ENCODE data around the gene HS3ST5. TPM values are rescaled to one million over a fixed set of nuclear protein-coding genes. Genes with fewer than 3 reads are reported as not detected.

HS3ST5 gene
- total RNA-seq, 1 donor from 2014 or later: 7.0 TPM

DNA sequence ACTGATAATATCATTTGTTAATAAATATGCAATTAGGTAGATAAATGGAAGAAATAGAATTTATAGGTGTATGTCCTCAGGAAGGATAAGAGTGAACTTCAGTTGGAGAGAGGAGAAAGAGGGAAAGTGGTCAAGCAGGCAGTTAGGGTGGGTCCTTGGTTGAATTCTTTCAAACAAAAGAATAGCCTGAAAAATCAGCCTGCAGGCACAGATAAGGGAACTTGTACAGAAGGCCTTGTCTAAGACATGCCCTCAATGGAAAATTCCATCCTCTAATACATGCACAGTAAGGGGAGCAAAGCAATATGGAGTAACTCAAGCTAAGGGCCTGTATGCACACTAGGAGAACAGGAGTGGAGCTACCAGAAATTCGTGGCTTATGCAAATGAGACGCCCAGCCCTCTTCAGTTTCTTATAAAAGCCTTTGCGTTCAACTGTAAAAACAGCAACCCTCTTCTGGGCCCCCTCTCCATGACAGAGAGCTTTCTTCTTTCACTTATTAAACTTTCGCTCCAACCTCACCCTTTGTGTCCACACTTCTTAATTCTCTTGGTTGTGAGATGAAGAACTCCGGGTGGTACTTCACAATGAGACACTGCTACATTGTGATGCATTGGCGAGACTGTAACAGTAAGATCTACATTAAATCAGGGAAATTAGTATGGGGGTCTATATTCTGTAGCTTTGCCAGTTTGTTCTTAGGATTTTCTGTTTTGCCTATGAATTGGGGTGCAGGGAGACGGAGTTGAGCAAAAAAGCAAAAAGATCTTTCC is 147.0 kb downstream of the HS3ST5 start:
- no peak for DNase-seq (ENCODE audit: low spot score)

- no peak for DNase-seq (ENCODE audit: low spot score)
Observed at GRCh38 chr6:114195027-114195365, 147.8 kb downstream of the HS3ST5 start.

- DNase-seq (ENCODE audit: low spot score): no peak
Observed at GRCh38 chr6:114194362-114195026, 148.3 kb downstream of the HS3ST5 start.

- DNase-seq (ENCODE audit: low spot score): no peak
Observed at GRCh38 chr6:114187563-114187962, 155.3 kb downstream of the HS3ST5 start.

GRCh38 chr6:114181664-114182063 is 161.2 kb downstream of the HS3ST5 start:
- DNase-seq (ENCODE audit: low spot score): no peak

DNA sequence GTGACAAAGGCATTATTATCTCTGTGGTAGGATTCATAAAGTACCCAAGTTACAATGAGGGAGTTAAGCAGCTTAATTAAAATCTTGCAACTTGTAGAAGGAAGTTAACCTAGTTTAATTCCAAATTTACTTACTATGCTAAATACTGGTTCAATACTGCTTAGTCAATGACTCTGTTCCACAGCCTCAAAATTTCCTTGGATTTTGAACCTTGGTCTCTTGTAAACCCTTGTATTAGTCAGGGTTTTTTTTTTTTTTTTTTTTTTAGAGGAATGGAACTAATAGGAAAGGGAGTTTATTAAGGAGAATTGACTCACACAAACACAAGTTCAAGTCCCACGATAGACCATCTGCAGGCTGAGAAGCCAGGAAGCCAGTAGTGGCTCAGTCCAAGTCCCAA is 163.4 kb downstream of the HS3ST5 start:
- DNase-seq (ENCODE audit: low spot score): no peak

GRCh38 chr6:114176726-114177125 is 166.1 kb downstream of the HS3ST5 start:
- no peak for DNase-seq (ENCODE audit: low spot score)

DNA sequence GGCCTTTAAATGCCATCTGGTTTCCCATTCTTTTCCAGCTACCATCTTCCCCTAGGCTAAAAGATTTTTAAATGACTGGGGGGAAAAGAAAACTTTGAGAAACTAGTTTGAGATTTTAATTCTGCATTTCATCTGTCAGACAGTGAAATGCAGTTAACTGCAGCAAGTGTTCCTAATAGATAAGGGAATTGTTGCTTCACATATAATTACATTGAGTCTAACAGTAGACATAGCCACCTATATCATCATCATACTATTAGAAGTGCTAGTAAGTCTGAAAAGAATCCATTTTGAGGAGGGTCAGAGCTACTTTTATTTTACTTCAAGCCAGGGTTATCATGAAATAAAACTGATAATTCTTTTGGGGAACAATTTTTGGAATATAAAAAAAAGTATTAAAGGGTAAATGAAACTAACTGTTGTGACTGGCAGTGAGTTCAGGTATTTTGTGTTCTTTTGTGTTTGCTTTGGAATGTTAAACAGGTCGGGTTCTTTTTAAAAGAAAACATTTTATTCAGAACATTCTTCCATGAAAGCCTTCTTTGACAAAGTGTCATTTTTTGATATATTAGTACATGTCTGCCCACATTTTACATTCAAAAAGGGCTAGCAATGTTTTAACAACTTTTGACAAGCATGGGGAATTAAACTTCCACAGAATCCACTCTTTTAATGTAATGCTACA is 170.1 kb downstream of the HS3ST5 start:
- no peak for DNase-seq (ENCODE audit: low spot score)

- no peak for DNase-seq (ENCODE audit: low spot score)
Observed at GRCh38 chr6:114171473-114171872, 171.3 kb downstream of the HS3ST5 start.

GRCh38 chr6:114170958-114171387 is 171.8 kb downstream of the HS3ST5 start:
- DNase-seq (ENCODE audit: low spot score): no peak

GRCh38 chr6:114170372-114170771 is 172.5 kb downstream of the HS3ST5 start:
- DNase-seq (ENCODE audit: low spot score): no peak

DNA sequence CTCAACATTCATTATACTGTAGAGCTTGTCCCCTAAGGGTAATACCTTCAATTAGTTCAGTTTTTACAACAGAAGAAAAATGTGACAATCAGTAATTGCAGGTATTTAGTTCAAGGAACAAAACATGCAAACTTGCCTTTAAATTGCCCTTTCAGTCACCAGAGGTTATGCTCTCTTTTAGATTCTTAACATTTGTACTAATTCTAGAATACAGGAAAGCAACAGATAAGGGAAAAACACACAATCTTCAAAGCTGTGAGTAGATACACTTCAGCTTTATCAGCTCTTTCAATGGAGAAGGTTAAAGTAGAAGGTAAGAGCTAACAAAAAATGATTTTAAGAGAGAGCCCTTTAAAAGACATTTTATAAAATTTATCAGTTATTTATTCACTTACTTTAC is 173.1 kb downstream of the HS3ST5 start:
- DNase-seq (ENCODE audit: low spot score): no peak

DNA sequence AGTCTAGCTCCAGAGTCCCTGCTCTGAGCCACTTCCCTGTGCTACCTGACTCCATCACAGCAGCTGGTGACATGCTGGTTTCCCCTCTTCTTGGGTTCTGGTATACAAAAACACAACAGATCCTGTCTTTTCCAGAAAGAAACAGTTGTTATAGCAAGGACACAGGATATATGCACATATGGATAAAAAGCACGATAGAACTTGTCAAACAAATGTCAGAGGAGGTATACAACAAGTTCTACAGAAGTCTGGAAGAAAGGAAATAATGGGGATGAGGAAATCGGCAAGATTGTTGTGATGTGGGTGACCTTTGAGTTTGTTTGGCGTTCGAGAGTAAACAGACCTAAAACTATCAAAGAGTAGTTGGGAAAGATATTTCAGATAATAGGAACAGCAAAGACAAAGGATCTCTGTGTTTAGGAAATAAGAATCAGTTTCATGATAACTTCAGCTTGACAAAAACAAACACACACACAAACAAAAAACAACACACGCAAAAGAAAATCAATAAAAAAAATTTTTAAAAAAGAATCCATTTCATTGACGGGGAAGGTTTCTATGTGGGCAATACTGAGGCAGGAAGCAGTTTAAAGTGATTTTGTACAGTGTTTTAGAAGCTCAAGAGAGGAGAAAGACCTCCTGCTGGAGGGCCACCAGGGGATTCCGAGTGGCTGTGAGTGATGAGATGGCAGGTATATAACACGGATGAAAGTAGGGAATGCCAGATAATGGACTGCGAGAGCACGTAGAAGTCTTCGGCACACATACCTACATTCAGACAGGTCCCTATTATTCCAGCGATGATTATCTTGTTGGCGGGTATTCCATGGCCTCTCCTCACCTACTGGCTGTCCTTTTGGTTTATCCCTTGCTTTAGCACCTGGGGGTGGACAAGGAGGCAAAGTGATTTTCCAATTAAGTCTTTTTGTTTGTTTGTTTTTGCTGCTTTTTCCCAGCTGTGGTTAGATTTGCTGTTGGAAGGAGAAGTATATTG is 174.9 kb downstream of the HS3ST5 start:
- DNase-seq (ENCODE audit: low spot score): no peak

- no peak for DNase-seq (ENCODE audit: low spot score)
Observed at GRCh38 chr6:114164207-114164606, 178.6 kb downstream of the HS3ST5 start.

DNA sequence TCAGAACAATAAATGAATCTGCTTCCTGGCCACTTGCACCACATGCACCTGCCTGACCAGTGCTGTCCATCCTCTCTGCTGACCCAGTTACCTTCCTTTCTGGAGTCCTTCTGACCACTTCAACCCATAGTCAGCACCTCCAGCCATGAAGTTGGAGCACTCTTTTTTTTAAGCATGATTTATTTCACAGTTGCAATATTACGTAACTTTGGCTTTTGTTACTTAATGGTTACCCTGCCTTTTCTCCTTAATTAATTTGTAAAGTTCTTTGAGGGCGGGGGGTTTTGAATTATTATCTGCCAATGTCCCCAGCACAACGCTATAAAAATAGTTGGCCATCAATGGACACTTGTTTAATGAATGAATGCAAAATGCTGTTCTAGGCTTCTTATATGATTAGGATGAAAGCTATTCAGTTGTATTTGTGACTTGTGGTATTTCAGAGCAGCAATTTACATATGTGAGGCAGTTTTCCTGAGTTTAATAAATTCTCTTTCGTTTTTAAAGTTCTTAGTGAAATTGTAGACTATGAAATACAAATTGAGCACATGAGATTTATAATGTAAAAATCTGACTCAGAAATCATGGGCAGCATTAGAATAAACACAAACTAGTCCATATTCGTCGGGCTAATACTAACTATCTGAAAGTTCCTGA is 180.0 kb downstream of the HS3ST5 start:
- DNase-seq (ENCODE audit: low spot score): no peak

DNA sequence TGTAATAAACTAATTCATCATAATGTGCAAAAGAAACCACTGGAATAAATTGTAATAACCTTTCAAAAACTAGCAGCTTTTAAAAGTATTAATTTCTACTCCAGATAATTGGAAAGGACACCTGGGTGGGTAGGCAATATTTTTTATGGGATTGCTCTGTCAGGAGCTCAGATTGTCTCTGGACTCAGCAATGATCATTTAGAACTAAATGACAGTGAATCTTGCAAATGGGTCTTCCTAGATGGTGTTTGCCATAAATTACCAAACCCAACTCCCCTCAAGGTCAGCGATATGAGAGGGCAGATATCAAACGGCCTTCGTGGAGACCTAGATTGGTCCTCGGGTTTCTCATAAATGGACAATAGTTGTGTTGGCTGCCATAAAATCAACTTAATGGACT is 181.9 kb downstream of the HS3ST5 start:
- DNase-seq (ENCODE audit: low spot score): no peak

DNA sequence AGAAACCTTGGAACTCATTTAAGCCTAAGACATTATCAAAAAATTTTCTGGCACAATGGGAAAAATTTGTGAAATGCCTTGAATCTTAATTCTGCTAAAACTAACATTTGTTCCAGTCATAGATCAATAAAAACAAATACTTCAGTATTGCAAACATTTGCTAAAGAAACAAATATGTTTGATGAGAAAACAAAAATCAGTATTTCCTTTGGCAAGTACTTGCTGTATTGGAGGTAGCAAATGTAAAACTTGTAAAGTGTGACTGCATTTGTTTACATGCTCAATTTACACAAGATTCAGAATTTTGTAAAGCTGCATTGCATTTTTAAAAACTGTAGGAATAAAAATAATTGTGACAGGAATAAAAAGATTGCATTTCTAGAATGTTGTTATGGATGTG is 183.1 kb downstream of the HS3ST5 start:
- DNase-seq (ENCODE audit: low spot score): no peak

DNA sequence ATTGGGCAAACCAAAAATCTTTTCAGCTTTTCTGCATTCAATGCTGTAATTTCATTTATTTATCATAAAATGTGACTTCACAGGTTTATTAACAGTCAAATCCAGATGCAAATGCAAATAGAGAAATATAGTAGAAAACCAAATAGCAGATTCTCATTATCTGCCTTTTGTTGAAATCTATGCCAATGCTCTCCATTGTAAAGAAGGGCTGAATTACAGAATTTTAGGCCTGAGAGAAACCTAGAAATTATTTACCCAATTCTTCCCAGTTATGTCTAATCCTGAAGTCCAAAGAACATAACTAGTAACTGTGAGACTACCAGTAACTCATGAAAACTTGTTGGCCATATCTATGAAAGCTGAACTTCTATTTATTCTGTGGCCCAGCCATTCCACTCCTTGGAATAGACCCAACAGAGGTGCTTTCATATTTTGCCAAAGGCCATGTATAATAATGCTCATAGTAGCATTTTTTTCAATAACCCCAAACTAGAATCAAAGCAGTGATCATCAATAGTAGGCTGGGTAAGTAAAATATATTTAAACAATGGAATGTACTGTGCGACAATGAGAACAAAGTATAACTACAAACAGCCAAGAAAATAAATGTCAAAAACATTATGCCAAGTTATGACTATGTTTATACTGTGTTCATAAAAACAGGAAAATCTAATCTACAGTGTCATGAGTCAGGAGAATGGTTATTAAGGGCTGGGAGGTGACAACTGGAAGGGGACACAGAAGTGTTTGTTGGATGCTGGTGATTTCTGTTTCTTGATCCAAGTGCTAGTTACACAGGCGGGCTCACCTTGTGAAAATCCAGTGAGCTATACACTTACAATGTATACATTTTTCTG is 183.8 kb downstream of the HS3ST5 start:
- no peak for DNase-seq (ENCODE audit: low spot score)

- DNase-seq (ENCODE audit: low spot score): no peak
Observed at GRCh38 chr6:114158411-114158810, 184.4 kb downstream of the HS3ST5 start.

DNA sequence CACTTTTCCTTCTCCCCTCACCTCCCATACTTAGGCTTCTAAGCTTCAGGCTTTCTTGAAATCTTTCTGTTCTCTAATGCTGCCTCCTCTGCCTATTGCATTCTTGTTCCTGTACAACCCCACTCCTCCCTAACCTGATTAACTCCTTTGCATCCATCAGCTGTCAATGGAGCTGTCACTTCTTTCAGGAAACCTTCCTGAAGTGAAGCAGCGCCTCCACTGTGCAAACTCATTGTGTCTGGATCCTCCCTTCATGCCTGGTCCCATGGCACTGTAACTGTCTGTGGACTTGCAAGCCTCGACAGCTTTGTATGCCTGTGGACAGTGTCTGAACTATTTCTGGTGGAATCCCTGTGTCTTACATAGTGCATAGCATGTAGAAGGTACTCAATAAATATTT is 185.0 kb downstream of the HS3ST5 start:
- no peak for DNase-seq (ENCODE audit: low spot score)

All from umbilical cord (tissue), 2 donors.